ENCODE measurements around the gene PTPRN2.
"Not testable (repeated sequence)": the region's sequence is repeated elsewhere in the genome, so short reads cannot be mapped to it uniquely, and the experiment has no call there.

The PTPRN2 gene

DNA sequence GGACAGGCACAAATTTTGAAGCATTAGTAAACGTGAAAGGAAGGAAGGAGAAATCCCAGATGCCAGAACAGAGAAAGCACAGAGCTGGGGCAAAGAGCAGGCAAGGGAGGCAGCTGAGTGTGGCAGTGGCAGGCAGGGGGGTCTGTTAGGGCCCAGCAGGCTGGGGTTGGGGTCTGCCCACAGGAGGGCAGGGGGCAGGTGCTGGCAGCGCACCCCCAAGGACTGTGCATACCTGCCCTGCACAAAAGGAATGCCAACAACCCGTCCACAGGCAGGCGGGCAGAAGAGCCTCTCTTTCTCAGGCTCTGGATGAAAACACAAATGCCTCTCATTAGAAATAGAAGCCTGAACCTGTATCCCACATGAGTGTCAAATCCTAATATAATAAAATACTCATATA lies 552.3 kb downstream of the PTPRN2 start:
- no peak for DNase-seq (ENCODE audit: insufficient read length, low spot score)
- FAIRE-seq, result no peak

DNA sequence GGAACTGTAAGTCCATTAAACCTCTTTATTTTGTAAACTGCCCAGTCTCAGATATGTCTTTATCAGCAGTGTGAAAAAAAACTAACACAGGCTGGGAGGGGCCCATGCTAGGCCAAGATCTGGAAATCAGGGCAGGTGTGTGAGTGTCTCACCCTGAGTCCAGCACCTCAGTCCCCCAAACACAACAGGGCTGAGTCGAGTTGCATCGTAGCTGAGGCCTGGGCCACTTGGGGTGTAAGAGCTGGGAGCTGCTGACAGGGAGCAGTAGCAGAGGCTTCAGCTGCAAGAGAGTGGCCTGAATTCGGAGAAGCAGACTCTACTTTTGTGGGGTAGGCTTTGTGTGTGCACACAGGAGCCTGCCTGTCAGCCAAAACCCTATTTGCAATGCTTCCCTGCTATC lies 553.1 kb downstream of the PTPRN2 start:
- FAIRE-seq, result no peak
- no peak for DNase-seq (ENCODE audit: insufficient read length, low spot score)

DNA sequence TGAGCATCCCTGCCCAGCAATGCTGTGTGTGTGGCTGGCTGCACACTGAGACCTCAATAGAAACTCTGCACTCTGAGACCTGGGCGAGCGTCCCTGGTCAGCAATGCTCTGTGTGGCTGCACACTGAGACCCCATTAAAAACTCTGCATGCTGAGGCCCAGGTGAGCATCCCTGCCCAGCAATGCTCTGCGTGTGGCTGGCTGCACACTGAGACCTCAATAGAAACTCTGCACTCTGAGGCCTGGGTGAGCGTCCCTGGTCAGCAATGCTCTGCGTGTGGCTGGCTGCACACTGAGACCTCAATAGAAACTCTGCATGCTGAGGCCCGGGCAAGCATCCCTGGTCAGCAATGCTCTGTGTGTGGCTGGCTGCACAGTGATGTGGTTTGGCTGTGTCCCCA lies 553.7 kb downstream of the PTPRN2 start:
- not testable (repeated sequence) for FAIRE-seq; DNase-seq (ENCODE audit: insufficient read length, low spot score)

DNA sequence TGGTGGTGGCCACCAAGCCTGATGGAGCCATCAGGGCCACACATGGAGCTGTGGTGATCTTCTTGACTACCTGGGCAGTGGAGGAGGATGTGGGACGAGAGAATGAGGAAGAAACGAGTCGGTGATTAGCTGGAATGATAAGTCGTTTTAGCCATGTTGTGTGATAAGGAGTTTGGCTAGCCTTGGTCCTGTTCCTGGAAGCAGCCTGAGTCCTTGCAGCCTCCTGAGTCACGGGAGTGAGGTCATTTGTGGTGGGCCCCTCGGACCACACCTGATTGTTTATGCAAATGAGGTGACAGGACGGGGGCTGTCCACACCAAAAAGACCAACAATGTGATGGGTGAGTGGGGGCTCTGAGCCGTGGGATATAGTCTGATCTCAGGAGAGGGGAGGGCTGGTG lies 554.4 kb downstream of the PTPRN2 start:
- no peak for DNase-seq (ENCODE audit: insufficient read length, low spot score)
- no peak for FAIRE-seq

DNA sequence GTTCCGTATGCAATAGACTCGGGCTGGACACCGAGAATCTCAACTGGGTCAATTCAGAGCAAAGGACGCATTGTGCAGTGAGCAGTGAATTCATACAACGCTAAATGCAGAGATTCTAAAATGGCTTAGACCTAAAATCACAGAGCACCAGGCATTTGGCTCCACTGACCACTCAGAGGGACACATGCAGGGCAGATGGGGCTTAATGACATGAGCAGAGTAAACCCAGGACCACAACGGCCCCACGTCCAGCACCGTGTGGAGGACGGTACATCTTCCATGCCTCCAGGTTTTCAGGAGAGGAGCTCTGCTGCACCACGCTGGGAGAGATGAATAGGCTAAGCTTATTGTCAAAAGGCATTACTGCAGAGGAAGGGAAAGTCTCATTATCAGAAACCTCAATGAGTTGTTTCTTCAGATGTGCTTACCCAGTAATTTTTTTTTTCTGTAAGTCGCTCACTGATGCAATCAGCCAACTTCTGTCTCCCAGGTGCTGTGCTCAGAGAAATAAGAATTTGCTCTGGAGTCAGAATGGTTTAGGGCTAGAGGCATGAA lies 555.0 kb downstream of the PTPRN2 start:
- DNase-seq (ENCODE audit: insufficient read length, low spot score), result no peak
- no peak for FAIRE-seq

DNA sequence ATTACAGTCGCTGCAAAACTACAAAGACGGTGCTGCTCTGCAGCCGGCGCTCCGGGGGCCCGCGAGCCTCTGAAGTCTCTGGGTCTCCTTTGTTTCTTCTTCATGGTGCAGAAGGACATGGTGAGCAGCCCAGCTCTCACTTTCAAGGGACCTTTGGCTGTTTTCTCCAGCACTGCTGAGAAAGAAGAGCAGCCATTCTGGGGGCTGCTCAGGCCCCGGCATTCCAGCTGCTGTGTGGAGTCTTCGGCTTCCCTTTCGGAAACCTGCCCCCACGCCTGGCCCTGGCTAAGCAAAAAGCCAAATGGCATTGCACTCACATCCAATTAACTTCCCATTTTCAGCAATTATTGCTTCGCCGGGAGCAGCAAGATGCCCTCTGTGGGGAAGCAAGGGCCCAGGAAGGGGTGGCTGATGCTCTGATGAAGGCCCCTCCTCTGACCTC lies 555.7 kb downstream of the PTPRN2 start:
- no peak for FAIRE-seq
- DNase-seq (ENCODE audit: insufficient read length, low spot score), result no peak

DNA sequence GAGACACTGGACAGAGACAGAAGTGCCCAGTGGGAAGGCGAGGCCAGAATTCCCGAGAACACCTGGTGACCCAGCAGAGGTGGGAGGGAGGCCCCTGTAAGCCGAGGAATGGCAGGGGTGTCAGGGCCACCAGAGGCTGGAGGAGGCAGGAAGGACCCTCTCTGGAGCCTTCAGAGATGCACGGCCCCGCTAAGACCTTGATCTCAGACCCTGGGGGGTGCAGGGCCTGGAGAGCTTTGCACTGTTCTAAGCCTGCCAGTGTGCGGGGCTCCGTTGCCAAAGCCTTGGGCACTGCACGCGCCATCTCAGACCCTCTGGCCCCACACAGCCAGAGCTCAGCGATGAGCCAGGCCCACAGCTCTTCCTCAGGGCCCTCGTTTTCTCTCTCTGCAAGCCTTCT lies 557.1 kb downstream of the PTPRN2 start:
- DNase-seq (ENCODE audit: insufficient read length, low spot score), result no peak
- FAIRE-seq, result no peak

DNA sequence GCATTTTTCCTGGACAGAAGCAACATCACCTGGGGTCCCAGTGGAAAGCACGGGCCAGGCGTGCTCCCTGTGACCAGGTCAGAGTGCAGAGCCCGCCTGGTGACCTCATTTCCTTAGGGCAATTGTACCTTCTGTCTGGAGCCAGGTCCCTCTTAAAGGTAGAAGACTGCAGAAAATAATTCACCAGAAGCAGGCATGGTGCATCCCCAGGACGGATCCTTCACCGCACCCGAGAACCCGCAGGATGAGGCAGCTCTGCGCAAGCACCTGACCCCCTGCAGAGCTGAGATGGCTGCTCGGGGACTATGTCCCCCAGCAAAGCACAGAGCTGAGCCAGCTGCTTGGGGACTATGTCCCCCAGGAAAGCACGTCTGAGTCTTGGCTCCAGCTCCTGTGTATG lies 557.6 kb downstream of the PTPRN2 start:
- FAIRE-seq, result no peak
- DNase-seq (ENCODE audit: insufficient read length, low spot score), result no peak

DNA sequence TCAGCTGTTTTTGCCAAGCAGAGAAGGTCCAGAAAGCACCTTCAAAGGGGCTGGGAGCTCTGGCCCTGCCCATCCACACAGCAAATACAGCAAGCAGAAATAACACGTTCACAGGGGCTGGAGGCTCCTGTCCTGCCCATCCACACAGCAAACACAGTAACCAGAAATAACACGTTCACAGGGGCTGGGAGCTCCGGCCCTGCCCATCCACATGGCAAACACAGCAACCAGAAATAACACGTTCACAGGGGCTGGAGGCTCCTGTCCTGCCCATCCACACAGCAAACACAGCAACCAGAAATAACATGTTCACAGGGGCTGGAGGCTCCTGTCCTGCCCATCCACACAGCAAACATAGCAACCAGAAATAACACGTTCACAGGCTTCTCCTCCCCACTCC lies 558.1 kb downstream of the PTPRN2 start:
- FAIRE-seq (no peak), DNase-seq (ENCODE audit: insufficient read length, low spot score) (no peak)

DNA sequence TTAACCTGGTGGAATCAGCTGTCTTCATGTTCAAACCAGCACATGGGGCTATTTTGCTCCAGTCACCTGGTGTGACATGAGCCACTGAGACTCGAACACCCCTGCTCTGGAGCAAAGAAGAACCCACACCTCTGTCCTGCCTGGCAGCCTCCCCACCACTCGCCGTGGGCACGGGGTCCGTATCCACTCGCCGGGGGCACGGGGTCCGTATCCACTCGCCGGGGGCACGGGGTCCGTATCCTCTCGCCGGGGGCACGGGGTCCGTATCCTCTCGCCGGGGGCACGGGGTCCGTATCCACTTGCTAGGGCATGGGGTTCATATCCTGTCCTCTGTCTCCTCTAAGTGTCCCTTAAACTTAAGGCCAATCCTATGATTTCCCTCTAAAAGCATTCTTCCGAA lies 558.7 kb downstream of the PTPRN2 start:
- DNase-seq (ENCODE audit: insufficient read length, low spot score) (no peak), FAIRE-seq (no peak)

DNA sequence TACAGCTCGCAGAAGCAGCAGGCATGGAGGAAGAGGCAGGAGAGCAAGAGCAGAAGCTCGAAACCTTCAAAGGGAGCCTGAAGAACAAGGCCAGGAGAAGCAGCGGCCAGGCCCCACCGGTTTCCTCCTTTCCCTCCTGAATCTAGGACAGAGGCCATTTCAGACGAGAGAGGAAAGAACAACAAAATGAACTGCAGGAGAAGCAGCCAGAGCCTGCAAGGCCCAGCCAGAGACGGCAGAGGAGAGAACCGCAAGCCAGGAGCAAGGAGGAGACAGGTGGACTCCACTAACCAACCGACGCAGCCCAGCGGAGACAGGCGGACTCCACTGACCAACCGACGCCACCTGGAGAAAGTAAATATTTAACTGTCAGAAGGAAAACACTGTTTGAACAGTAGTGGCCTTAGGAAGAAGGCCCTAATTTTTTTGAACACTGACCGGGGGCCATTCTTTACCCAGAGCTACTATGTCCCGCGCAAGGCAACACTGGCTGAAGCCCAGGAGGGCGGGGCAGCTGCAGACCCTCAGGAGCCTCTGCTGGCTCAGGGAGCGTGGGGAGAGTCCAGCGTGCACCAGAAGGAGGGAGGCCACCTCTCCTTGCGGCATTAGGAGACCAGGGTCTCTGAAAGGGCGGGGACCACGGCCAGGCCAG lies 559.2 kb downstream of the PTPRN2 start:
- no peak for FAIRE-seq
- DNase-seq (ENCODE audit: insufficient read length, low spot score), result no peak

DNA sequence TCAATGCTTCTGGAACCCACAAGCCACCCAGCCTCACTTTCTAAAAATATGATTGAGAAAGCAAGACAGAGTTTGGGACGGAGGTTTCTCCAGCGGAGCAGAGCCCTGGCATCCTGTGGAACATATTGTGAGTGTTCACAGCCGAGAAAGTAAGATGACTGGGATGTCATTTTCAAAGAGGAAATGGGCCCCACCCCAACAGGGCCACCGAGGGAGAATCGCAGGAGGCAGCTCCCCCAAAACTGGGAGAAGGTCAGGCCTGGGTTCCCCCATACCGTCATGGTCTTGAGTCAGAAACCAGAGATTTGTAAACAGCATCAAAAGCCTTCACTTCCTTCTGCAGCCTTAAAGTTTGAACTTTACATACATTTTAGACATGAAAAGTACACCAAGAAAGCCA lies 560.0 kb downstream of the PTPRN2 start:
- no peak for FAIRE-seq

DNA sequence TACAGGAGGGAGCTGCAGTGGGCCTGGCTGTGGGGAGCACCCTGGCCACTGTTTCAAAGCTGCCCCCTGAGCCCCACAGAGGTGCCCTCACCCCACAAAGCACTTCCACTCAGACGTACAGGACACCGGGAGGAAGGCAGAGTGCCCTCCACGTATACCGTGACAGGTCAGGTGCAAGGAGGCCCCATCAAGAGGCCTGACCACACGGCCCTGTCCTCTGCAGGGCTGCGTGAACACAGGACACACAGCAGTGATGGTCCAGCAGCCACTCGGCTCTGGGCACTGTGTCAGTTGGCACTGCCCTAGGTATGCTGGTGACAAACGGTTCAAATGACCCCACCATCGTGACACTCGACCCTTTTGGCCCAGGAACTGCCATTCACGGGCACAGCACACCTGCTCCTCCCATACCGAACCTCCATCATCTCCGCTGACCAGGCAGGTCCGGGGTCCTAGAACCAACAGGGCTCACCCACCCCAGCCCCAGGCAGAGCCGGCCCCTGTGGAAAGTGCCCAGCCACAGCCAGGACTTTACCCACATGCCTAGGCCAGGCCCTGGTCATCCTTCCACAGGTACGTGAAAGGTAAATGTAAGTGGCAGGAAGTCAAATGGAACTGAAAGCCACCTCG lies 560.9 kb downstream of the PTPRN2 start:
- FAIRE-seq (no peak), DNase-seq (ENCODE audit: insufficient read length, low spot score) (no peak)

More for the DNA sequence above, 560.0 kb downstream of the PTPRN2 start:
- no peak for DNase-seq (ENCODE audit: insufficient read length, low spot score)

DNA sequence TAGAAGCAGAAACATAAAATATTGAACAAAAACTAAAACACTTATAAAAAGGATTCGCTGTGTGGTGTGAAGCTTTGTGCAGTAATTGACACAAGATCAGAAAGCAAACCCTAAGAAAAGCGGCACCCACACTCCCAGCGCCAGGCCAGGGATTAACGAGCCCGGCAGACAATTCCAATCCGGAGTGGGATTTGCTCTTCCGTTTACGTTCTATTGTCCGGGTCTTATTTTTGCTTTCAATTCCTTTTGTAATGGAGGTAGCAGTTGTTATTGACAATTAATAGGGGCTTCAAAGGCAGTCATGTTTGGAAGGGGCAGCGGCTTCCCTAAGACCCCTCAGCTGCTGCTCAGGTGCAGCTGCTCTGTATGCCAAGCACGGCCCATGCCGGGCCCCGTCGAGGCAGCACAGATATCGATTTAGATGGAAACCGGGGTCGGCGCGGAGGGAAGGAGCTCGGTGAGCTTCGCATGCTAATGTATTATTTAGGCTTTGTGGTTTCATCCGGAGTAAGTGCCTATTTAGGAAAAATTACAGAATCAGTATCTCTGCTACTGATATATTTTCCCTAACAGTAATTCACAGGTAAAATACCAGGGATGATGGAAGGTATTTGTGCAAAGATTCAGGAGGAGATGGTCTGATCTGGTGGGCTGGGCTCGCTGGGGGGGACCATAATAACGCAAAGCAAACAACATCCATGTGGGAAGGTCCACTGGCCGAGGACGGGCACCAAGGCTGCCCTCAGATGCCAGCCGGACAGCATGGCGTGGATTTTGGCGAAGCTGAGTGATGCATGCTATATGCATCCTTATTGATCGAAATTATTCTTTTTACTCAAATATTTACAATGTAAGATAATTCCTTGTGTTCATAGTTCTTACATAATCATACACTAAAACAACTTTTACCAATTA lies 561.7 kb downstream of the PTPRN2 start:
- DNase-seq (ENCODE audit: insufficient read length, low spot score) (no peak), FAIRE-seq (no peak)

DNA sequence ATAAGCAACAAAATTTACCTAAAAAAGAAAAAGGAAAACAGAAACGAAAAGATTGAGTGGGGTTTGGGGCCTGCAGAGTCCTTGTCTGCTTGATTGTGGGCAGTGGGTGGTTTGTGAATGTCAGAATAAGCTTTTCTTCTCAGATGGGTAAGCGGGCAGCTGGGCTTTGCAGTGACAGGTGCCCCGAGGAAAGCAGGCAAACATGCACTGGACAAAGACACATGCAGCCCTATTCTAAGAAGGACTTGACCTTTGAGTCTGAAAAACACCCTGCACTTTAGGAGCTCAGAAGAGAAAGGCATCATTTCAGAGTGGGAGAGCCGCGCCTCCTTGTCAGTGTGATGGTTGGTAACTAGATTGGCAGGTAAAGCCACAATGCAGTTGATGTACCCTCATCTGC lies 562.7 kb downstream of the PTPRN2 start:
- DNase-seq (ENCODE audit: insufficient read length, low spot score), result no peak
- FAIRE-seq, result no peak

DNA sequence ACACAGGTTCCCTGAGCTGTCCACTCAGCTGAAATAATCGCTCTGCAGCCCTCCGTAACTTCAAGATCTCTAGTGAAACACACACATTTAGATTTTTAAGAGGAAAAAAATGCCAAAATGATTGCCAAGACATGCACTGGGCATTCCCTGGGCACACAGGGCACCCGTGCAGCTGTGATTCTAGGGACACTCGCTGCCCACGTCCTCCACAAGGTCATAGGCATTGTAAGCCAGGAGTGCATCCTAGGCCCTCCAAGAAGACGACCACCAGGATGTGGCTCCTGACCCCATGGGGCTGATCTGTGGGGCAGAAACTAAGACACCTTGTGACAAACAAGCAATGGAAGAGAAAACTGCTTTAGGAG lies 563.3 kb downstream of the PTPRN2 start:
- no peak for DNase-seq (ENCODE audit: insufficient read length, low spot score)

DNA sequence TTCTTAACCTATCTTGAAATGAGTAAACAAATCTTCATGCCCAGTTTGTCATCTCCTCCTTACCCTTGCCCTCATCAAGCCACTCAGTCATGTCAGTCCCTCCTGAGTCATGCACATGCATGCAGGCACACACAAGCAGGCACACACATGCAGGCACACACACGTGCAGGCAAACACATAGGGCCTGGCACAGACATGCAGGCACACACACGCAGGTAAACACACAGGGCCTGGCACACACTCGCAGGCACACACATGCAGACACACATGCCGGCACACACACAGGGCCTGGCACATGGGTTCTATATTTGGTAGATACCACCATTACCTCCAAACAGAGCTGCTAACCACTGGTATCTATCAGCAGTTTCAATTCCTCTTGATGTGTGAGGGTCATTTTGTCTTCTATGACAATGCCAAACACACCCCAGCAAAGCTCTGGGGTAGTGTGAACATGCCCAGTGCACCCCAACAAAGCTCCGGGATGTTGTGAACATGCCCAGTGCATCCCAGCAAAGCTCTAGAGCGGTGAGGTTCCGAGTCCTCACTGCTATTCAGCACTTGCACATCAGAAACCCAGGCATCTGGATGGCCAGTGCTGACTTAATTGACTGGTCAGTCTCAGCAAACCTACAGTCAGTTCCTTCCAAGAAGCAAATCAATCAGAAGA lies 563.8 kb downstream of the PTPRN2 start:
- FAIRE-seq (no peak), DNase-seq (ENCODE audit: insufficient read length, low spot score) (no peak)

More for the DNA sequence above, 563.3 kb downstream of the PTPRN2 start:
- no peak for FAIRE-seq

DNA sequence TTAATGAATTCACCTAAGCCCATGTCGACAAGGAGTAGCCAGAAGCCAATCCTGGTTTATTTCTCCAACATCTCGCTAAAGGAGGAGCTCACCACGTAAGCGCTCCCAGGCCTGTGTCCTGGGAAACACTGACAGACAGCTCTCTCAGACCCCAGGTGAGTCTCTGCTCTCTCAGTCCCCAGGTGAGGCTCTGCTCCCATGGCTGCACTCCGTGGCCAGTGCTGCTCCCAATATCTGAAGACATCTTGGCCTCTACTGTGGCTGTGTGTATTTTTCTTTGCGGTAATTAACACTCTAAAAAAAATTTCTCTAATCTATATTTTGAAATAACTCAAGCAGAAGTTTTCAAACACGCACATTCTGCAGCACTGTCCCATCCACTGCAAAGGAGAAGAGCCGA lies 564.5 kb downstream of the PTPRN2 start:
- FAIRE-seq (no peak), DNase-seq (ENCODE audit: insufficient read length, low spot score) (no peak)

DNA sequence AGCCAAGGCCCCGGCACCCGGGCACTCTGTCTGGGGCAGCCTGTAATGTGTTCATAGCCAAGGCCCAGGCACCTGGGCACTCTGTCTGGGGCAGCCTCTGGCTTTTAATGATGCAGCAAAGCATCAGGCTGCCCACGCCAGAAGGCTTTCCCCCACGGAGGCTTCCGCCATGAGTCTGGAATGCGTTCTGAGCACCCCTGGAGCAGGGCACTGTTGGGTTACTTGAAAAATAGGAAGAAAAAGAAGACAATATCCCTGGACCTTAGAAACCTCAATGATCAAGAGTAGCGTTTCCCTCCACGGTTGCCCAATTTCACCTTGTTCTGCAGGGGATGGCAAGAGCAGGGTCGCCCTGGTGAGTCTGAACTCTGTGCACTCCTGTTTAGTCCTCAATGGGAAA lies 565.0 kb downstream of the PTPRN2 start:
- no peak for DNase-seq (ENCODE audit: insufficient read length, low spot score)
- no peak for FAIRE-seq

DNA sequence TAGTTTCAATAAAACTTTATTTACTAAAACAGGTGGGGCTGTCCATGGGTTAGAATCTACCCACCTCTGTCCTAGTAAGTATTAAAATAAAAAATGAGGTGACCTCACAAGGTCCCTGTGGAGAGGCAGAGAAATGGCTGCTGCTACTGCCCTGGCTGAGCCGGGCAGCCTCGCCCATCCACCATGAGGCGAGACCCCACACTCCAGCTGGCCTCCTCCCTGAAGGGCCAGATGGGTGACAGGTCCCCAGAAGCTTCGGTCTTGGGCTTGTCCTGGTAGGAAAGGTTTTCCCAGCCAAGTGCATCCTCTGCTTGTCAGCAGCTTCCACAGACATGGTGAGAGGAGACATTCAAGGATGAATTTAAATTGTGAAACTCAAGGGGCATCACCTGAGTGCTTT lies 565.8 kb downstream of the PTPRN2 start:
- FAIRE-seq, result no peak
- DNase-seq (ENCODE audit: insufficient read length, low spot score), result no peak

DNA sequence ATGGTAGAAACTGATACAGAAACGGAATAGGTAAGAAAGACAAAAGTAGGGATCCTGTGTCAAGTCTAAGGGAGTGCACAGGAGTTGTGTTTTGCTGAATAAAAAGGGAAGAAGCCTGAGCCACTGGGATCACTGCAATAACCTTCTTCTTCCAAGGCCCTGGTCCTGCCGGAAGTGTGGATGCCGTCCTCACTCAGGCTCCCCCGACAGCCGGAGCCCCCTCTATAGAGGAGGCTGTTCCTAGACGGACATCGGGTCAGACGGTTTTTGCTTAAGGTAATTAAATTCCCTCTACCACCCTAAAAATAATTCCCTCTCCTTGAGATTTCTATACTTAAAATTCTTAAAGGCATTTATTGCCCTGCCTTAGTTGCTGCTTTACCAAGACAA lies 566.9 kb downstream of the PTPRN2 start:
- no peak for DNase-seq (ENCODE audit: insufficient read length, low spot score)
- no peak for FAIRE-seq
